BJ (cell line): ENCODE results near the gene SLC2A8. TPM values are rescaled to one million over a fixed set of nuclear protein-coding genes. Genes with fewer than 3 reads are reported as not detected.

Experiments
- CTCF ChIA-PET: fragments of 350-600 bp; formaldehyde crosslinking; extraction: SDS; loops from one replicate; lab custom pipeline; 2021; ENCODE audit warnings: antibody characterized with exemption, inconsistent platforms; lab: Yijun Ruan, JAX
- POLR2A ChIA-PET: fragments of 300-600 bp; sonication (Branson Sonifier 250); formaldehyde crosslinking; extraction: SDS; loops from one replicate; lab custom pipeline; 2021; ENCODE audit warnings: antibody characterized with exemption; lab: Charles Lee
- DNase-seq: peaks from one replicate; pipeline ENCODE4 v3.0.0-alpha.2; 2011; ENCODE audit warnings: low read depth
- H3K27me3 ChIP-seq: 2 replicates; pipeline ENCODE4 v1.6.0; 2011; ENCODE audit warnings: low read length; ENCODE audit not compliant: control insufficient read depth, insufficient read depth
- H3K36me3 ChIP-seq: 2 replicates; pipeline ENCODE4 v1.5.1; 2011; ENCODE audit warnings: low read length; ENCODE audit not compliant: control insufficient read depth, insufficient read depth
- H3K4me3 ChIP-seq: 2 replicates; pipeline ENCODE4 v1.5.1; 2011; ENCODE audit warnings: low read depth, mild to moderate bottlenecking, control low read depth, low read length
- CTCF ChIP-seq: IDR thresholded peaks from 2 replicates; pipeline ENCODE4 v1.5.1; 2011; ENCODE audit warnings: low read depth, mild to moderate bottlenecking, control low read depth, inconsistent platforms, low read length, moderate library complexity; ENCODE audit not compliant: insufficient read depth
- polyA plus RNA-seq: library from polyadenylated mRNA; depleted of rRNA; stranded (reverse); fragments of >200 nt; gene quantifications from 2 replicates; pipeline ENCODE4 v1.2.3, GENCODE V29; 2011

Gene SLC2A8
- polyA plus RNA-seq, 1 experiment: 16.7 TPM

- ChIA-PET CTCF (no interaction called here), POLR2A (no interaction called here)
- DNase-seq: no peak
- TF ChIP-seq CTCF: no peak
- Histone ChIP-seq H3K4me3 (no peak overlapping the region), H3K36me3 (no peaks in the 10 kb centered on the region), H3K27me3 (no peaks in the 10 kb centered on the region)
Observed at GRCh38 chr9:127419348-127419747, 22.4 kb downstream of the SLC2A8 start.

GRCh38 chr9:127421057-127421456 is 24.1 kb downstream of the SLC2A8 start:
- DNase-seq: no peak
- ChIA-PET CTCF (no interaction called here), POLR2A (no interaction called here)
- no peaks in the 10 kb centered on the region for H3K36me3 ChIP-seq
- H3K27me3 ChIP-seq: no peaks in the 10 kb centered on the region
- no peak overlapping the region for H3K4me3 ChIP-seq
- no peak for TF ChIP-seq CTCF

GRCh38 chr9:127422133-127422782 is 25.3 kb downstream of the SLC2A8 start:
- ChIA-PET POLR2A (no interaction called here), CTCF (no interaction called here)
- no peak for DNase-seq
- TF ChIP-seq CTCF: no peak
- no peaks in the 10 kb centered on the region for H3K27me3 ChIP-seq
- no peaks in the 10 kb centered on the region for H3K36me3 ChIP-seq
- H3K4me3 ChIP-seq: no peak overlapping the region

GRCh38 chr9:127422787-127423186 is 25.8 kb downstream of the SLC2A8 start:
- ChIA-PET CTCF (no interaction called here), POLR2A (no interaction called here)
- H3K36me3 ChIP-seq: no peaks in the 10 kb centered on the region
- no peaks in the 10 kb centered on the region for H3K27me3 ChIP-seq
- no peak for TF ChIP-seq CTCF
- H3K4me3 ChIP-seq: peak overlapping the region; percentile 83
- DNase-seq: no peak

- Histone ChIP-seq H3K27me3 (no peaks in the 10 kb centered on the region), H3K36me3 (no peaks in the 10 kb centered on the region; the same call in none of the 2 replicates), H3K4me3 (peak overlapping the region; percentile 83)
- POLR2A ChIA-PET: no interaction called here
- CTCF ChIA-PET: interaction anchor here (0.9 kb wide), 1 partner anchor 16 kb away, joined by 3 read pairs; no protein-coding TSS in a partner anchor
- no peak for TF ChIP-seq CTCF
- DNase-seq: no peak
Observed at GRCh38 chr9:127423476-127423933, 26.5 kb downstream of the SLC2A8 start.
